ENCODE results near the gene MAGEB16. TPM values are rescaled to one million over a fixed set of nuclear protein-coding genes. Genes with fewer than 3 reads are reported as not detected.

MAGEB16 gene
- total RNA-seq, 1 donor from 2014 or later, result not detected

GRCh38 chrX:35842674-35843073 lies 44.5 kb downstream of the MAGEB16 start:
- Histone ChIP-seq H3K9me3 (ENCODE audit: control insufficient read depth in 3 of 3, low read length in 3 of 3) (no peaks in the 10 kb centered on the region), H3K9ac (ENCODE audit: low read depth in 1 of 3, low read length in 3 of 3) (no peak overlapping the region), H3K4me3 (ENCODE audit: low read length in 3 of 3) (no peak overlapping the region)

GRCh38 chrX:35847736-35848135 lies 49.6 kb downstream of the MAGEB16 start:
- Histone ChIP-seq H3K4me3 (ENCODE audit: low read length in 3 of 3) (no peak overlapping the region), H3K9ac (ENCODE audit: low read depth in 1 of 3, low read length in 3 of 3) (no peak overlapping the region), H3K27me3 (ENCODE audit: control insufficient read depth in 3 of 3, insufficient read depth in 3 of 3, low read length in 3 of 3) (no peaks in the 10 kb centered on the region), H3K4me1 (ENCODE audit: control insufficient read depth in 3 of 3, insufficient read depth in 3 of 3, low read length in 3 of 3) (no peaks in the 10 kb centered on the region), H3K36me3 (ENCODE audit: control insufficient read depth in 3 of 3, insufficient read depth in 3 of 3, low read length in 3 of 3) (no peaks in the 10 kb centered on the region), H3K9me3 (ENCODE audit: control insufficient read depth in 3 of 3, low read length in 3 of 3) (no peaks in the 10 kb centered on the region), H3K27ac (ENCODE audit: low read depth, low read length) (no peak overlapping the region)

More at GRCh38 chrX:35842674-35843073, 44.5 kb downstream of the MAGEB16 start:
- H3K4me1 ChIP-seq (ENCODE audit: control insufficient read depth in 3 of 3, insufficient read depth in 3 of 3, low read length in 3 of 3), result no peaks in the 10 kb centered on the region
- H3K27me3 ChIP-seq (ENCODE audit: control insufficient read depth in 3 of 3, insufficient read depth in 3 of 3, low read length in 3 of 3), result no peaks in the 10 kb centered on the region
- no peaks in the 10 kb centered on the region for H3K36me3 ChIP-seq (ENCODE audit: control insufficient read depth in 3 of 3, insufficient read depth in 3 of 3, low read length in 3 of 3)
- H3K27ac ChIP-seq (ENCODE audit: low read depth, low read length), result no peak overlapping the region

Other genes starting within 250 kb of the MAGEB16 start
- under 0.01 TPM for gene CFAP47, start 121.4 kb downstream of the MAGEB16 start, total RNA-seq